DND-41 (cell line): Measurements from ENCODE around the gene WDR88.

Experiments used
- ATAC-seq: fragments of 200-7000 bp; cut with Tn5 transposase; 3 replicates; pipeline ENCODE4 v1.9.1; 2021; ENCODE audit warnings: low read depth; ENCODE audit not compliant: insufficient read depth
- DNase-seq: peaks from one replicate; pipeline ENCODE4 v3.0.0-alpha.2; 2020
- H2AFZ ChIP-seq: 2 replicates; pipeline ENCODE4 v1.6.0; 2012; ENCODE audit warnings: low read depth, low read length
- H3K27ac ChIP-seq: 2 replicates; pipeline ENCODE4 v1.5.1; 2012; ENCODE audit warnings: low read length, inconsistent platforms
- H3K27me3 ChIP-seq: fragments of 200-600 bp; sonication (generic); 2 replicates; pipeline ENCODE4 v1.6.0; 2012; ENCODE audit warnings: low read length, mild to moderate bottlenecking, inconsistent platforms; ENCODE audit not compliant: insufficient read depth, poor library complexity
- H3K36me3 ChIP-seq: 2 replicates; pipeline ENCODE4 v1.5.1; 2012; ENCODE audit warnings: low read length, inconsistent platforms; ENCODE audit not compliant: insufficient read depth
- H3K4me1 ChIP-seq: 2 replicates; pipeline ENCODE4 v1.5.1; 2012; ENCODE audit warnings: mild to moderate bottlenecking, low read length; ENCODE audit not compliant: insufficient read depth
- H3K4me2 ChIP-seq: 2 replicates; pipeline ENCODE4 v1.6.0; 2012; ENCODE audit warnings: mild to moderate bottlenecking, moderate library complexity, low read length, inconsistent platforms; ENCODE audit not compliant: insufficient read depth
- H3K4me3 ChIP-seq, 2 experiments: fragments of 200-600 bp in 1 of 2; shearing (Covaris generic) in 1 of 2; 2 replicates each; pipeline ENCODE4 v1.5.1; 2012 to 2016; ENCODE audit warnings: inconsistent platforms in 2 of 2, low read length in 2 of 2, mild to moderate bottlenecking in 2 of 2, low read depth in 1 of 2, moderate library complexity in 1 of 2
- H3K79me2 ChIP-seq: 2 replicates; pipeline ENCODE4 v1.6.0; 2012; ENCODE audit warnings: low read length, inconsistent platforms; ENCODE audit not compliant: insufficient read depth
- H3K9ac ChIP-seq: 2 replicates; pipeline ENCODE4 v1.6.0; 2012; ENCODE audit warnings: low read depth, mild to moderate bottlenecking, inconsistent platforms, low read length, moderate library complexity
- H3K9me3 ChIP-seq: 2 replicates; pipeline ENCODE4 v1.5.1; 2012; ENCODE audit warnings: low read length, moderate library complexity, mild to moderate bottlenecking, inconsistent platforms; ENCODE audit not compliant: insufficient read depth, severe bottlenecking
- H4K20me1 ChIP-seq: 2 replicates; pipeline ENCODE4 v1.6.0; 2012; ENCODE audit warnings: low read length; ENCODE audit not compliant: insufficient read depth
- CTCF ChIP-seq: IDR thresholded peaks from 2 replicates; pipeline ENCODE4 v1.5.1; 2012; ENCODE audit warnings: borderline replicate concordance, low read length, moderate library complexity, mild to moderate bottlenecking; ENCODE audit not compliant: poor library complexity, severe bottlenecking; ENCODE audit errors: extremely low read depth
- EZH2 ChIP-seq: IDR thresholded peaks from 3 replicates; pipeline ENCODE4 v1.6.1; 2012; ENCODE audit warnings: borderline replicate concordance, low read depth, mild to moderate bottlenecking, moderate library complexity, low read length, inconsistent platforms; ENCODE audit not compliant: severe bottlenecking

The WDR88 gene

GRCh38 chr19:33199441-33200265 is 67.7 kb downstream of the WDR88 start:
- H4K20me1 ChIP-seq, result no peaks in the 10 kb centered on the region; the same call in 1 of the 2 replicates
- no peak overlapping the region for H3K4me3 ChIP-seq
- no peak for TF ChIP-seq EZH2
- no peak for TF ChIP-seq CTCF
- H3K4me2 ChIP-seq, result no peak overlapping the region
- H3K36me3 ChIP-seq, result no peaks in the 10 kb centered on the region
- H3K9ac ChIP-seq, result no peak overlapping the region
- DNase-seq (no peak), ATAC-seq (no peak)
- no peak overlapping the region for H3K27ac ChIP-seq
- no peaks in the 10 kb centered on the region for H3K9me3 ChIP-seq
- no peak overlapping the region for H2AFZ ChIP-seq
- no peaks in the 10 kb centered on the region for H3K4me1 ChIP-seq
- H3K27me3 ChIP-seq, result no peaks in the 10 kb centered on the region
- no peaks in the 10 kb centered on the region for H3K79me2 ChIP-seq

- H3K36me3 ChIP-seq, result no peaks in the 10 kb centered on the region
- TF ChIP-seq EZH2 (no peak), CTCF (no peak)
- no peak for ATAC-seq
Measured at GRCh38 chr19:33201473-33201872, 69.6 kb downstream of the WDR88 start.

GRCh38 chr19:33201886-33202545 is 70.1 kb downstream of the WDR88 start:
- DNase-seq (no peak), ATAC-seq (no peak)
- Histone ChIP-seq H3K9ac (no peak overlapping the region), H3K4me3 (no peak overlapping the region), H3K4me1 (no peaks in the 10 kb centered on the region), H3K4me2 (no peak overlapping the region), H3K27me3 (no peaks in the 10 kb centered on the region), H4K20me1 (no peaks in the 10 kb centered on the region; the same call in 1 of the 2 replicates), H3K36me3 (no peaks in the 10 kb centered on the region), H3K9me3 (no peaks in the 10 kb centered on the region), H3K27ac (no peak overlapping the region), H3K79me2 (no peaks in the 10 kb centered on the region), H2AFZ (no peak overlapping the region)
- TF ChIP-seq EZH2 (no peak), CTCF (no peak)

More at GRCh38 chr19:33201473-33201872, 69.6 kb downstream of the WDR88 start:
- Histone ChIP-seq H3K79me2 (no peaks in the 10 kb centered on the region), H4K20me1 (no peaks in the 10 kb centered on the region; the same call in 1 of the 2 replicates), H2AFZ (no peak overlapping the region), H3K4me2 (no peak overlapping the region), H3K27me3 (no peaks in the 10 kb centered on the region), H3K4me3 (no peak overlapping the region), H3K9me3 (no peaks in the 10 kb centered on the region), H3K4me1 (no peaks in the 10 kb centered on the region), H3K9ac (no peak overlapping the region), H3K27ac (no peak overlapping the region)
- no peak for DNase-seq
